GM12874 (cell line): ENCODE results near the gene DISC1.

Experiments
- CTCF ChIP-seq: IDR thresholded peaks from 2 replicates; pipeline ENCODE4 v1.5.1; 2011; ENCODE audit warnings: low read depth, mild to moderate bottlenecking, control low read depth, low read length, moderate library complexity; ENCODE audit not compliant: insufficient read depth

DISC1 gene

DNA sequence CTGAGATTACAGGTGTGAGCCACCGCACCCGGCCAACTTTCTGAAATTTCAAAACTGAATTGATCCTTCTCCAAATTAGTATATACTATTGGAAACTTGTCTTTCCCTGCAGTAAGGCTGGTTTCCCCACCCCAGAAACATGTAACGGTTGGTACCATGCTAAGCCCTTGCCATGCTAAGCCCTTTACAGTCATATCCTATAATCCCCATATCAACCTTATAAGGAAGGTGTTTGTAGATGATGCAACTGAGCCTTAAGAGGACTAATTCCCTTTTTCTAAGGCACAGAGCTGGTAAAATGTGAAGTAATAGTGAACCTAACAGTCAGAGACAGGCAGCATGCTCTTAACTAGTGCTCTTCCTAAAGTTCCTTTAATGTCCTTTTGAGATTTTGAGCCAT lies 413.7 kb downstream of the DISC1 start:
- no peak for TF ChIP-seq CTCF

DNA sequence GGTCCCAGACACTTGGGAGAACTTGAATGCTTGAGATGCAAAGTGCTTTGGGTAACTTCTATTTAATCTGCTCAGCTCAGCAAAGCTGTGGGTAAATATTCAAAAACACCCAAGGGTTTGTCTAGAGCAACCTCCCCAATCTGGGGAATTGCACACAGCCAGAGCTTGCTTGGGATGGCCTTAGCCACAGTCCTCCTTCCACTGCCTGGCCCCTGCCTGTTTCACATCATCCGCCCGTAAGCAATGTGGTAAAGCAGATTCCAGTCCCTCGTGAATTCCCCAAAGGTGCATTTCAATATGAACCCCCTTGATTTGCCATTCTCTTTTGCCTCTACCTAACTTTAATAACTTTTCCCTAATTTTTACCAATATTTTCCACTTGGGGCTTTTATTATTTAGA lies 418.1 kb downstream of the DISC1 start:
- no peak for TF ChIP-seq CTCF

DNA sequence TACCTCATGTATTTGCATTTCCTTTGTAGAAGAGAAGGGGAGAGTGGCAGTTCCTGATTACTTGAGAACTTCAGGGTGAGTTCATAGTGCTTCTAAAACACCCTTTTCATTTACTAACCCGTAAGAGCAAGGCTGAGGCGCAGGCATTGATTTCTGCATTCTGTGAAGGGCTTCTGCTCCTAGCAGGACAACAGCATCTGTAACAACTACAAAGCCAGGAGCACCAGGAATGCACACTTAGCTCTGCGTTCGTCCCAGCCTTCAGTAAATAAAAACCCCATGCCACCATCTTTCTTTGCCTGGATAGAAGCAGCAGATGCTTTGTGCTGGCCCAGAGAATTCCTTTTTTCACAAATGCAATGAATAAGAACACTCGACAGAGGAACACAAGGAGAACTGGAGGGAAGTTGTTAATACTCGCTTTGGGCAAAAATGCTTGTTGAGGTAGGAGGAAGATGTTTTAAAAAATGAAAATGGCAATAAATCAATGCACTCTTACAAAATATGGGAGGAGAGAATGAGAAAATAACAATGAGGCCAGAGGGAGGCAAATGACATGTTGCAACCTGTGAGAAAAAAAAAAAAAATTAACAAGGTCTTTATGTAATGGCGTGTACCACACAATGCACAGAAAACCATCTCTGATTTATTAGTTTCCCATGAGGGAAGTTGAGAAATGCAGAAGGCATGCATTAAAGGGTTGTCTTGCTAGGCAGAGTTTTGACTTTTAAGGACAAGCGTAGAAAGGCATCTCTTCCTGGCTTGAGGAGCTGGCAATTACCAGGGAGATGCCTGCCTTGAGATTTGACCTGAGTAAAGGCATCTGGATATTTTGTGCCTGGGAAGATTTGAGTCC lies 418.8 kb downstream of the DISC1 start:
- TF ChIP-seq CTCF, result no peak

- TF ChIP-seq CTCF, result no peak
These were observed 420.1 kb downstream of the DISC1 start for GRCh38 chr1:232046451-232047306.

DNA sequence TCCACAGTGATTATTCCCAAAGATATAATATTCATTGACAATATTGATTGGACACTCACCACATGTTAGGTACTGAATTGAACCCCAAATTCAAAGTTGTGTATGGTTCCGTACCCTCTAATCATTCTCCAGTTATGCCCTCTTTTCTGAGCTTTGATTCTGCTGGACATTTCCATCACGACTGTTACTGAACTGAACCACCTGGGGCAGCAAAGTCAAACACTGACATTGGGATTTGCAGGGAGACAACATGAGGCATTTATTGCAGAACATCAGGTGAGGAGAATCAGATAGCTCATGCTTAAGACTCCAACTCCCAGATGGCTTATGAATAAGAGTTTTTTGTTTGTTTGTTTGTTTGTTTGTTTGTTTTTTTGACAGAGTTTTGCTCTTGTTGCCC lies 420.9 kb downstream of the DISC1 start:
- no peak for TF ChIP-seq CTCF

GRCh38 chr1:232048481-232048880 lies 421.9 kb downstream of the DISC1 start:
- no peak for TF ChIP-seq CTCF

DNA sequence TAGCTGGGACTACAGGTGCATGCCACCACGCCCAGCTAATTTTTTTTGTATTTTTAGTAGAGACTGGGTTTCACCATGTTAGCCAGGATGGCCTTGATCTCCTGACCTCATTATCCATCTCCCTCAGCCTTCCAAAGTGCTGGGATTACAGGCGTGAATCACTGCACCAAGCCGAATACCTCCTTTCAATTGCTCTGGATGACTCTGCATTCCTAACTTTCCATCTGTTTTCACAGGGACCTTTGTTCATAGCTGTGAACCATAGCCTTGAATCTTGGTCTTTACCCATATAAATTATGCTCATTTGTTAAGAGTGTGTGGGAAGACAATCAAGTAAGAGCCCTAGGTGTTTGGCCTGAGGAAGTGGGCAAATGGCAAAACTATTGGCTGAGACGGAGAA lies 422.7 kb downstream of the DISC1 start:
- no peak for TF ChIP-seq CTCF
